H1 (cell line): Measurements from ENCODE around the gene ABHD17B. TPM values are rescaled to one million over a fixed set of nuclear protein-coding genes. Genes with fewer than 3 reads are reported as not detected.

ENCODE experiments used
- BACH1 ChIP-seq: IDR thresholded peaks from 2 replicates; pipeline ENCODE4 v1.6.1; 2012; ENCODE audit warnings: low read length, improper control_type of control experiment
- BRCA1 ChIP-seq: IDR thresholded peaks from 2 replicates; pipeline ENCODE4 v1.6.1; 2012; ENCODE audit warnings: low read depth, low read length, improper control_type of control experiment
- CHD7 ChIP-seq: fragments of 300-600 bp; sonication (generic); IDR thresholded peaks from 2 replicates; pipeline ENCODE4 v1.7.1; 2012; ENCODE audit warnings: low read length, moderate library complexity, mild to moderate bottlenecking, inconsistent platforms; ENCODE audit not compliant: insufficient replicate concordance
- RBBP5 ChIP-seq: IDR thresholded peaks from 2 replicates; pipeline ENCODE4 v1.7.1; 2012; ENCODE audit warnings: low read depth, mild to moderate bottlenecking, inconsistent platforms, low read length, moderate library complexity, borderline replicate concordance
- SUZ12 ChIP-seq: fragments of 200-600 bp; sonication (generic); IDR thresholded peaks from 2 replicates; pipeline ENCODE4 v1.6.1; 2012; ENCODE audit warnings: mild to moderate bottlenecking, inconsistent platforms, low read length, moderate library complexity, mixed read lengths
- USF2 ChIP-seq: IDR thresholded peaks from 2 replicates; pipeline ENCODE4 v1.6.1; 2011; ENCODE audit warnings: low read length, improper control_type of control experiment
- polyA plus RNA-seq, 7 experiments: library from polyadenylated mRNA; depleted of rRNA in 3 of 7; stranded (reverse) in 5 of 7; unstranded in 2 of 7; fragments of >200 nt in 5 of 7; fragments of 200-250 nt in 2 of 7; gene quantifications; 1 replicate in 5 of 7; 2 replicates in 1 of 7; 4 replicates in 1 of 7; pipeline versions ENCODE4 v1.2.1 to v1.2.3, GENCODE V29; 2011 to 2013; ENCODE audit warnings: missing spikeins in 2 of 7, mixed read lengths in 2 of 7
- total RNA-seq: library from RNA; stranded (reverse); fragmentation: NEBNext Ultra II Directional; extraction: Animal tissue kit (Norgen Biotek cat#: 25700); gene quantifications from 2 replicates; pipeline ENCODE4 v1.2.1, GENCODE V29; 2021
- TF ChIP-seq, protein P1 (sequence below): IDR thresholded peaks from 2 replicates; pipeline ENCODE4 v1.6.1; 2011; ENCODE audit warnings: low read depth, mild to moderate bottlenecking, low read length; ENCODE audit not compliant: insufficient read depth

ABHD17B gene
- total and polyA plus RNA-seq, 2 of the 8 experiments (the other 6 are each of a cell fraction or from before 2014, with no cell fraction given): 37.2 to 60.8 TPM

DNA sequence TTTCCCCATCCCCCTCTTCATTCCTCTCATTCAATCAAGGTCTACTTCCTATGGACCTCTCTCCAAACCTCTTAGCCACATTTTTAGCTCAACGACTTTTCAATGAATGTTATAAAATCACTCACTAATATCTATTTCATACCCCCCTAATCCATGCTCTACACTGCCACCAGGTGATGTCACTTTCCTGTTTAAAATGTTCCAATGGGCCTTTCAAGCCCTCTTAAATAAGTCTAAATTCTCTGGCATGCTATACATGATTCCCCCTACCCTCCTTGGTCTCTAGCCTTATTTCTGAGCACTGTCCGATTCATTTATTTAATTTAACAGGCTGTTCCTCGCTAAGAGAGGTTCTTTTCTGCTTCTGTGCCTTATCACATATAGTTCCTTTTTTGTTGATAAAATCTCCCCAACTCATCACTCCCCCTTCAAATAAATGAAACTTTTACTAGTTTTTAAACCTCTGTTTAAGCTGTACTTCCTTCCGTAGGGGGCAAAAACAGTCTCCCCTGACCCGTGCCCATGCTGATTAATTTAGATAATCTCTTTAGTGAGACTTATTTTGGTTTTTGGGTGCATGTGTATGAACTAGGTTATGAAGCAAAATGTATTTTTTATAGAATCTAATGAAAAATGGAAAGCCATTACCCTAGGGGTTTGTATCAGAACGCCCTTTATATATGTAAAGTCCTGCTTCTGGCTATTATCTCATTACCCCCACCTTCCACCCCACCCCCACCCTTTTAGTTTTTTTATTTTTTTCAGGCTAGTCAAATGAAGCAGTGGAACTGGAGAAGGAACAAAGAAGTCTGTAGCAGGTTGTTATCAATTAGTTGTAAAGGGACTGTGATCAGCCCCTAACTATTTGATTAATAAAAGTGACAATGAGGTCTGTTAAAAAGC is 9.0 kb downstream of the ABHD17B start (continued):
- TF ChIP-seq BACH1 (no peak), BRCA1 (no peak), SUZ12 (no peak), RBBP5 (no peak), USF2 (no peak), CHD7 (no peak)
- TF ChIP-seq, protein P1, sequence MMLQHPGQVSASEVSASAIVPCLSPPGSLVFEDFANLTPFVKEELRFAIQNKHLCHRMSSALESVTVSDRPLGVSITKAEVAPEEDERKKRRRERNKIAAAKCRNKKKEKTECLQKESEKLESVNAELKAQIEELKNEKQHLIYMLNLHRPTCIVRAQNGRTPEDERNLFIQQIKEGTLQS: no peak
